ENCODE data around the gene DCAF15.

- TF ChIP-seq TAF1 (IDR thresholded peaks at IDR 0.05; ENCODE audit: borderline replicate concordance, low read depth, low read length): no peak
- no peak for TF ChIP-seq POLR2A (IDR thresholded peaks at IDR 0.05; ENCODE audit: low read depth, low read length)
These were observed 21.8 kb downstream of the DCAF15 start for GRCh38 chr19:13974073-13974472.
